Gastrocnemius medialis (tissue), 4 donors: ENCODE results near the gene RYR2. TPM values are rescaled to one million over a fixed set of nuclear protein-coding genes. Genes with fewer than 3 reads are reported as not detected.

Experiments used
- ATAC-seq, 2 donors: fragments of 150-250 bp; one replicate each; pipeline ENCODE4 v1.9.1; 2016
- DNase-seq, 2 donors: peaks; one replicate each; pipeline ENCODE4 v3.0.0-alpha.2; 2019
- H3K27ac ChIP-seq, 4 donors: fragments of 200-600 bp; sonication (generic); 1 replicate in 1 of 4; 2 replicates in 3 of 4; pipeline ENCODE4 v1.5.1; 2016 to 2018; ENCODE audit warnings: mild to moderate bottlenecking in 2 of 4, moderate library complexity in 1 of 4
- H3K27me3 ChIP-seq, 3 donors: fragments of 200-600 bp; sonication (generic) in 2 of 3; 1 replicate in 1 of 3; 2 replicates in 2 of 3; pipeline versions ENCODE4 v1.5.1 to v1.6.0; 2016 to 2019; ENCODE audit warnings: mild to moderate bottlenecking in 1 of 3, moderate library complexity in 1 of 3
- H3K36me3 ChIP-seq, 2 donors: fragments of 200-600 bp; sonication (generic) in 1 of 2; one replicate each; pipeline ENCODE4 v1.5.1; 2017 to 2018
- H3K4me1 ChIP-seq, 2 donors: fragments of 200-600 bp; sonication (generic) in 1 of 2; one replicate each; pipeline ENCODE4 v1.5.1; 2016 to 2017; ENCODE audit warnings: mild to moderate bottlenecking in 2 of 2
- H3K4me3 ChIP-seq, 4 donors: fragments of 200-600 bp; sonication (generic) in 3 of 4; 1 replicate in 1 of 4; 2 replicates in 3 of 4; pipeline ENCODE4 v1.5.1; 2016 to 2019; ENCODE audit warnings: mild to moderate bottlenecking in 2 of 4
- H3K9me3 ChIP-seq, 3 donors: fragments of 200-600 bp; sonication (generic) in 2 of 3; 1 replicate in 1 of 3; 2 replicates in 2 of 3; pipeline ENCODE4 v1.5.1; 2016 to 2019
- CTCF ChIP-seq, 5 experiments: fragments of 450-650 bp in 3 of 5; fragments of 200-600 bp in 2 of 5; sonication (generic) in 2 of 5; IDR thresholded peaks in 4 of 5; conservative IDR thresholded peaks in 1 of 5; 1 replicate in 4 of 5; 2 replicates in 1 of 5; pipeline ENCODE4 v1.5.1; 2016 to 2019; ENCODE audit warnings: antibody characterized with exemption in 5 of 5, mild to moderate bottlenecking in 3 of 5, moderate library complexity in 3 of 5
- POLR2A ChIP-seq, 2 donors: fragments of 450-650 bp; IDR thresholded peaks; one replicate each; pipeline ENCODE4 v1.6.1; 2017; ENCODE audit warnings: antibody characterized with exemption in 2 of 2, mild to moderate bottlenecking in 2 of 2, moderate library complexity in 2 of 2
- in situ Hi-C, 4 donors: fragments of 200-750 bp; cut with MboI; loops; one replicate each; pipeline versions ENCODE4 v1.15.0 to v1.8.0; 2017; ENCODE audit warnings: low sequenced_read_pairs in 4 of 4
- intact Hi-C: fragments of 100-400 bp; cut with DNase I; formaldehyde crosslinking; loops from one replicate; pipeline ENCODE4 v1.15.1; 2023; ENCODE audit warnings: low total_unique reads
- total RNA-seq, 4 donors: library from RNA; depleted of rRNA; stranded (reverse); fragments of >200 nt; gene quantifications; one replicate each; pipeline versions ENCODE4 v1.1.0 to v1.2.3, GENCODE V29; 2016

RYR2 gene
- total RNA-seq, 4 donors from 2014 or later, result 0.04 to 0.16 (median 0.07) TPM

GRCh38 chr1:237012788-237013383 lies 29.1 kb upstream of the RYR2 start:
- DNase-seq, result no peak
- Histone ChIP-seq H3K27me3 (no peaks in the 10 kb centered on the region), H3K36me3 (no peaks in the 10 kb centered on the region), H3K4me1 (no peaks in the 10 kb centered on the region), H3K27ac (no peak overlapping the region), H3K9me3 (no peaks in the 10 kb centered on the region), H3K4me3 (no peak overlapping the region)
- no peak for TF ChIP-seq CTCF (IDR thresholded peaks at IDR 0.05 in 4 of 5, conservative IDR thresholded peaks at IDR 0.05 in 1 of 5)
- no peak for TF ChIP-seq POLR2A (IDR thresholded peaks at IDR 0.05)
- intact Hi-C loops (no loop called here), in situ Hi-C loops (no loop called here)
- no peak for ATAC-seq

- Histone ChIP-seq H3K4me3 (no peak overlapping the region), H3K27me3 (no peaks in the 10 kb centered on the region), H3K36me3 (no peaks in the 10 kb centered on the region), H3K4me1 (no peaks in the 10 kb centered on the region), H3K27ac (no peak overlapping the region), H3K9me3 (no peaks in the 10 kb centered on the region)
- ATAC-seq, result no peak
- in situ Hi-C loops, result no loop called here
- intact Hi-C loops, result no loop called here
- no peak for TF ChIP-seq CTCF (IDR thresholded peaks at IDR 0.05 in 4 of 5, conservative IDR thresholded peaks at IDR 0.05 in 1 of 5)
- DNase-seq, result no peak
These were observed 28.4 kb upstream of the RYR2 start for GRCh38 chr1:237013608-237014007.

DNA sequence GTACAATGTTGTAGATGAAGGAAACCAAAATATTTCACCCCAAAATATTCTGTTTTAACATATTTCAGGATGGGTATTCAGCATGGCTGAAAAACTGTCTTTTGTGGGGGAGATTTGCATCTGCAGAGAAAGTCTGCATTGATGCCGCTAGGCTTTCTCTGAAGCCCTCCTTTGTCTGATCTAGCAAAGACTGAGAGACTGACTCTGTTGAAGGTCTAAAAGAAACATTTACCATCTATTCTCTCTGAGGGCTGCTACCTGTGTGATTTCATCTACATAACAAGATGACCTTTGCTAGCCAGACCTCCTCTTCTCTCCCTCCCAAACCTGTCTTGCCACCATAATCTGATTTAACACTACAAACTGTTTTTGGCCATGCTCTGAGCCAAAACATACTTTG lies 25.4 kb upstream of the RYR2 start:
- no peaks in the 10 kb centered on the region for H3K36me3 ChIP-seq
- no peak for DNase-seq
- H3K4me3 ChIP-seq, result no peak overlapping the region
- no peaks in the 10 kb centered on the region for H3K9me3 ChIP-seq
- ATAC-seq, result no peak
- in situ Hi-C loops, result no loop called here
- H3K27me3 ChIP-seq, result no peaks in the 10 kb centered on the region
- TF ChIP-seq CTCF (IDR thresholded peaks at IDR 0.05 in 4 of 5, conservative IDR thresholded peaks at IDR 0.05 in 1 of 5), result no peak
- TF ChIP-seq POLR2A (IDR thresholded peaks at IDR 0.05), result no peak
- H3K27ac ChIP-seq, result no peak overlapping the region
- H3K4me1 ChIP-seq, result no peaks in the 10 kb centered on the region
- intact Hi-C loops, result no loop called here

DNA sequence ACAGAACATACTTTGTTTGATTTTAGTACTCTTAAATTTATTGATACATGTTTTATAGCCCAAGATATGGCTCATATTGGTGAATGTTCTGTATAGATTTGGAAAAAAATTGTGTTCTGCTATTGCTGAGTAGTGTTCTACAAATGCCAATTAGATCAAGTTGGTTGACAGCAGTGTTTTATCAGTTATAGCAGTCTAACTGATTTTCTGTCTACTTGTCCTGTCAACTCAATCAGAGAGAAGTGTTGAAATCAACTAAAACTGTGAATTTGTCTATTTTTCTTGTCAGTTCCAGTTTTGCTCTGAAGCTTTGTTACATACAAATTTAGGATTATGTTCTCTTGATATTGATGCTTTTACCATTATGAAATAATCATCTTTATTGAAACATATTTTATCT lies 23.1 kb upstream of the RYR2 start:
- no peak overlapping the region for H3K27ac ChIP-seq
- intact Hi-C loops (no loop called here), in situ Hi-C loops (no loop called here)
- H3K9me3 ChIP-seq, result no peaks in the 10 kb centered on the region
- DNase-seq (no peak), ATAC-seq (no peak)
- no peak overlapping the region for H3K4me3 ChIP-seq
- TF ChIP-seq CTCF (IDR thresholded peaks at IDR 0.05 in 4 of 5, conservative IDR thresholded peaks at IDR 0.05 in 1 of 5) (no peak), POLR2A (IDR thresholded peaks at IDR 0.05) (no peak)
- no peaks in the 10 kb centered on the region for H3K27me3 ChIP-seq
- no peaks in the 10 kb centered on the region for H3K36me3 ChIP-seq
- H3K4me1 ChIP-seq, result no peaks in the 10 kb centered on the region
